BLaER1 treated with 17β-estradiol and CSF1 and Interleukin-3, amounts not matched to agents 10 nM and 100 nM (cell line): Measurements from ENCODE around the gene GPR161.
A peak's percentile ranks its signal among the peaks of the same experiment; 100 is the strongest.

Experiments
- H3K27ac ChIP-seq, 11 experiments: shearing (Covaris generic); formaldehyde crosslinking; 2 replicates each; pipeline ENCODE4 v1.8.1; 2022
- H3K27me3 ChIP-seq, 11 experiments: shearing (Covaris generic); formaldehyde crosslinking; 2 replicates each; pipeline ENCODE4 v1.8.1; 2022
- H3K36me3 ChIP-seq, 11 experiments: shearing (Covaris generic); formaldehyde crosslinking; 2 replicates each; pipeline ENCODE4 v1.8.1; 2022
- H3K4me1 ChIP-seq, 10 experiments: shearing (Covaris generic); formaldehyde crosslinking; 2 replicates each; pipeline ENCODE4 v1.8.1; 2022
- H3K4me2 ChIP-seq, 11 experiments: shearing (Covaris generic); formaldehyde crosslinking; 2 replicates each; pipeline ENCODE4 v1.8.1; 2022
- H3K4me3 ChIP-seq, 10 experiments: shearing (Covaris generic); formaldehyde crosslinking; 2 replicates each; pipeline ENCODE4 v1.8.1; 2022
- H3K9ac ChIP-seq, 11 experiments: shearing (Covaris generic); formaldehyde crosslinking; 2 replicates each; pipeline ENCODE4 v1.8.1; 2022
- H3K9me3 ChIP-seq, 11 experiments: shearing (Covaris generic); formaldehyde crosslinking; replicated peaks in 1 of 11; 2 replicates each; pipeline ENCODE4 v1.8.1; 2022
- H4K20me1 ChIP-seq, 11 experiments: shearing (Covaris generic); formaldehyde crosslinking; 2 replicates each; pipeline ENCODE4 v1.8.1; 2022
- Cebpa-rat ChIP-seq, 11 experiments: shearing (Covaris generic); IDR thresholded peaks; 2 replicates each; pipeline ENCODE4 v1.8.1; 2022

The GPR161 gene

DNA sequence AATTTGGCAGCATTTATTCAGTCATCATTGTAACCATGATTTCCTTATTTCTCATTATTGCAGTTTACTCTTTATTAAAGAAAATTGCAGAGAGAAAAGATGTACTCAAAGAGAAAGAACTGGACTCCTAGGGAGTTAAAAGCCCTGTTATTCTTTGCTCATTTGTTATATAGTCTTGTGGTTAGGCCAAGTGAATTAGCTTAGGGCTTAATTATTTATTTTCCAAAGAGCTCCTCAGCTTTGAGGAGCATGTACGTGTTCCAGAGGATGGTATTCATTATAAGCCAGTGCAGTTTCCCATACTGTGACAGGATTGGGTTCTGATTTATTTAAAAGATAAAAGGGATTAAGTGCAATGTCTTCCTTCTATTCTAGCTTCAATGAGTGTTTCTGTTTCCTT lies 86.4 kb downstream of the GPR161 start:
- H3K27me3 ChIP-seq = no peaks in the 10 kb centered on the region
- TF ChIP-seq Cebpa-rat (IDR thresholded peaks at IDR 0.05) = no peak
- H3K27ac ChIP-seq = no peak overlapping the region
- no peak overlapping the region for H3K9ac ChIP-seq
- H3K4me2 ChIP-seq = no peak overlapping the region
- H3K4me3 ChIP-seq = no peak overlapping the region
- peaks cover 0 to 16% (median 8%) of the 10 kb centered on the region in 10 experiments; a peak in 12 of 20 replicates for H3K4me1 ChIP-seq
- H4K20me1 ChIP-seq = no peaks in the 10 kb centered on the region
- no peaks in the 10 kb centered on the region for H3K9me3 ChIP-seq
- H3K36me3 ChIP-seq = peaks cover 10 to 65% (median 33%) of the 10 kb centered on the region in 11 experiments; a peak in 17 of 22 replicates

DNA sequence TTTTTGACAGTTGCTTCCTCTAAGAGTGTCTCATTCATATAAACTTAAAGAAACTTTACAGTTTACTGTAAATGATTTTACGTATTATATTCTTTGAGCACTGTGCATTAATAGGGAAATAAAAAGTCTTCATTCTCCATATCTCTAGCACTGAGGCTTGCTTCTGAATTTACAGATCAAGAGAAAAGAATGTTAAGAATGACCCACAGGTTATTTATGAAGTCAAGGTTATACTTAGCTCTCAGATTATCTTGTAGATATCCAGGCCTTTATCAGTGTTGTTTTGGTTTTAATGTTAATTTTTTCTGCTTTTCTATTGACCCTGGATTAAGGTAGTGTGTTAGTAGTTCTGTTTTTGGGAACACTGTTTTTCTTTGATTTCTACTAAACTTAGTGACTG lies 91.4 kb downstream of the GPR161 start:
- no peaks in the 10 kb centered on the region for H4K20me1 ChIP-seq
- no peak overlapping the region for H3K4me2 ChIP-seq
- no peaks in the 10 kb centered on the region for H3K4me1 ChIP-seq
- no peak overlapping the region for H3K4me3 ChIP-seq
- H3K27ac ChIP-seq = no peak overlapping the region
- no peak for TF ChIP-seq Cebpa-rat (IDR thresholded peaks at IDR 0.05)
- H3K9me3 ChIP-seq = peaks cover 0 to 12% (median 7%) of the 10 kb centered on the region in 11 experiments; a peak in 13 of 22 replicates
- peaks cover 33 to 92% (median 60%) of the 10 kb centered on the region in 11 experiments for H3K36me3 ChIP-seq
- H3K27me3 ChIP-seq = no peaks in the 10 kb centered on the region
- no peak overlapping the region for H3K9ac ChIP-seq

DNA sequence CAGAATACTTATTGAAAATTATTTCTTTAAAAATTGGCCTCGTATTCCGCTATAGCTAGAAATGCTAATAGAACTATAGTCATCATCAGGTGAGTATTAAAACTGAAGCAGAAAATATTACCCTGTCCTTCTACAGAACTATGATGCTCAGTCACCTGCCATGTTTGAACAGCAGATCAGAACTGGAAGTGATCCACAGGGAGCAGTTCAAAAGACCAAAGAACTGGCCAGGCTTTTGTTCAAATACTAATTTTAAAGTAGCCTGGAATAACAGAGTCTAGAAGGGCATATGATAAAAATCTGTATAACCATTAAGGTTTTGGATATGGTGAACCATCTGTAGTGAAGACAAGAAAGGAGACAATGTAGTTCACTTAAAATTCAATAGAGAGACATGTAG lies 94.4 kb downstream of the GPR161 start:
- peaks cover 26 to 80% (median 46%) of the 10 kb centered on the region in 11 experiments for H3K36me3 ChIP-seq
- no peak overlapping the region for H3K4me3 ChIP-seq
- TF ChIP-seq Cebpa-rat (IDR thresholded peaks at IDR 0.05) = no peak
- peaks cover 0 to 12% (median 7%) of the 10 kb centered on the region in 11 experiments; a peak in 13 of 22 replicates for H3K9me3 ChIP-seq
- no peak overlapping the region for H3K4me2 ChIP-seq
- H3K27ac ChIP-seq = no peak overlapping the region
- H3K9ac ChIP-seq = no peak overlapping the region
- H3K27me3 ChIP-seq = no peaks in the 10 kb centered on the region
- H3K4me1 ChIP-seq = no peaks in the 10 kb centered on the region
- H4K20me1 ChIP-seq = no peaks in the 10 kb centered on the region

DNA sequence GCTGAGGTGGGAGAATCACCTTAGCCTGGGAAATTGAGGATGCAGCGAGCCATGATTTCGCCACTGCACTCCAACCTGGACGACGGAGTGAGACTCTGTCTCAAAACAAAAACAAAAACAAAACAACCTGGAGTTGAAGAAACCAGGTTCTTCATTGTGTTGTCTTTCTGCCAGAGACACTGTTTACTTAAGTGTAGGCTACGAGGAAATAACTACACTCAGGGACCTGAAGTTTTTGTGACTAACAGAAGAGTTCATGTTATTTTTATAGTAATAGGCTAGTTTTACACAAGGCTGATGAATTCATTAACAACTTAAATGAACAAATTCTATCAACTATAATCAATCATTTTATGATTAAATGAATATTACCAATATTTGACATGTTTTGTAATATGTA lies 101.4 kb downstream of the GPR161 start:
- no peaks in the 10 kb centered on the region for H3K27me3 ChIP-seq
- 0 out of 22 replicates have a peak, but pooled peaks cover 0 to 6% (median 0%) of the 10 kb centered on the region in 11 experiments for H4K20me1 ChIP-seq
- no peak overlapping the region for H3K4me2 ChIP-seq
- H3K9me3 ChIP-seq = no peaks in the 10 kb centered on the region
- peaks cover 0 to 27% (median 0%) of the 10 kb centered on the region in 10 experiments; a peak in 6 of 20 replicates for H3K4me1 ChIP-seq
- H3K9ac ChIP-seq = no peak overlapping the region
- no peak overlapping the region for H3K27ac ChIP-seq
- no peak for TF ChIP-seq Cebpa-rat (IDR thresholded peaks at IDR 0.05)
- H3K36me3 ChIP-seq = peaks cover 0 to 23% (median 3%) of the 10 kb centered on the region in 11 experiments; a peak in 6 of 22 replicates
- no peak overlapping the region for H3K4me3 ChIP-seq

DNA sequence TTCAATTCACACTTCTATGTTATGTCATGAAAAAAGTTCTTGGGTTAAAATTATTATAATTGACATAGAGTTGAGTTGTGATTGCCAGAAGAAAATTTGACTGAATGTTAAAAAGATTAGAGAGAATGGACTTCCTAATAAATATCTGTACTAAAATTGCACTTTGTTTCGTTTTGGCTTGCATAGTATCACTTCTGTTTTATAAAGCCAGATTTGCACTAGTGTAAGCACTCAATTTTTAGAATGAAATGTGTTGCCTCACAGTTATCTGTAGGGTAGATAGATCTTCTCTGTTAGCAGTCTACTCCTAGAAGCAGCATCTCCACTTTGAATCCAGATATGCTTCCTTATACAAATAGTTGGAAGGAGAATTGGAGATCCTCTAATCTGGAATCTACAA lies 104.7 kb downstream of the GPR161 start:
- H3K4me2 ChIP-seq = peak overlapping the region in 3 of 11 experiments; percentile 11 to 66 (median 61); a peak in 4 of 22 replicates
- peaks cover 0 to 27% (median 0%) of the 10 kb centered on the region in 10 experiments; a peak in 6 of 20 replicates for H3K4me1 ChIP-seq
- no peak for TF ChIP-seq Cebpa-rat (IDR thresholded peaks at IDR 0.05)
- 0 out of 22 replicates have a peak, but pooled peaks cover 0 to 6% (median 0%) of the 10 kb centered on the region in 11 experiments for H4K20me1 ChIP-seq
- H3K4me3 ChIP-seq = no peak overlapping the region
- no peaks in the 10 kb centered on the region for H3K9me3 ChIP-seq
- no peaks in the 10 kb centered on the region for H3K27me3 ChIP-seq
- H3K27ac ChIP-seq = peak overlapping the region in 3 of 11 experiments; percentile 1 to 45 (median 20); a peak in 4 of 22 replicates
- H3K9ac ChIP-seq = no peak overlapping the region
- peaks cover 0 to 32% (median 4%) of the 10 kb centered on the region in 11 experiments; a peak in 10 of 22 replicates for H3K36me3 ChIP-seq

DNA sequence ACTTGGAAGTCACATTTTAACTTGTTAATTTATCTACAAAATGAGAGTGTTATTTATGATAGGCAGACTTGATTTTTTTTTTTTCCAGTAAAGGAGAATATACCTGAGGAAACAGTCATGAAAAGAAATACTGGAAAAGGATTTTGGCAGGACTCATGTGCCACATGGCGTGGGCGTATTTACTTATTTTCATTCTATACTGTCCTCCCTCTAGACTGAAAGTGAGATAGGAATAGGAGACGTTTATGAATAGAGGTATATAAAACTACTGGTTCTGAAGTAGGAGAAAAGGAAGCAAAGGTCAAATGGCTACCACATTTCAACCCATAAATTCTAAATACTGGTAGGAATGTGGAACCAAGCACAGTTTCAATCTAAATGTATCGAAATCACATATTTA lies 105.1 kb downstream of the GPR161 start:
- peaks cover 0 to 27% (median 0%) of the 10 kb centered on the region in 10 experiments; a peak in 6 of 20 replicates for H3K4me1 ChIP-seq
- 0 out of 22 replicates have a peak, but pooled peaks cover 0 to 6% (median 0%) of the 10 kb centered on the region in 11 experiments for H4K20me1 ChIP-seq
- peaks cover 0 to 36% (median 4%) of the 10 kb centered on the region in 11 experiments; a peak in 11 of 22 replicates for H3K36me3 ChIP-seq
- peak overlapping the region in 4 of 11 experiments; percentile 1 to 45 (median 29); a peak in 4 of 22 replicates for H3K27ac ChIP-seq
- H3K9ac ChIP-seq = no peak overlapping the region
- TF ChIP-seq Cebpa-rat (IDR thresholded peaks at IDR 0.05) = no peak
- no peaks in the 10 kb centered on the region for H3K9me3 ChIP-seq
- peak overlapping the region in 3 of 11 experiments; percentile 11 to 66 (median 61); a peak in 5 of 22 replicates for H3K4me2 ChIP-seq
- H3K27me3 ChIP-seq = no peaks in the 10 kb centered on the region
- H3K4me3 ChIP-seq = no peak overlapping the region

DNA sequence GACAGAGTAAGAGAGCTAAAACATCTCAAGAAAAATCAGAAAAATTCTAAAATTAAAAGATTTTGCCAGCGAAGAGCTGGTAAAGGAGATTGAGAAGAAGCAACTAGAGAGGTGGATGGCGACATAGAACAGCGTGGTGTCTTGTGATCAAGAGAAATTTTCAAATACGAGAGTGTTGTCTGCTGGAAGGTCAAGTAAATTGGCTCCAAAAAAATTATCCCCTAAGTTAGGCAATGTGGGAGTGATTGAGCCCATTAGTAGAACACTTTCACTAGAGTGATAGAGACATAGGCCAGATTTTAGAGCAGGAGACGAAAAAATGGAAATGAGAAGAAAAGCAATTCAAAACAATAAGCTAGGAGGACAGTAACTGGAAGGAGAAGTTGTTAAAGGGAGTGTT lies 105.5 kb downstream of the GPR161 start:
- Histone ChIP-seq H3K27ac (peak overlapping the region in 3 of 11 experiments; percentile 20 to 45 (median 38); a peak in 4 of 22 replicates), H3K36me3 (peaks cover 0 to 41% (median 7%) of the 10 kb centered on the region in 11 experiments; a peak in 12 of 22 replicates), H3K4me2 (peak overlapping the region in 2 of 11 experiments; percentile 61 to 66; a peak in 5 of 22 replicates), H3K4me3 (no peak overlapping the region), H4K20me1 (0 out of 22 replicates have a peak, but pooled peaks cover 0 to 6% (median 0%) of the 10 kb centered on the region in 11 experiments), H3K27me3 (no peaks in the 10 kb centered on the region), H3K9me3 (no peaks in the 10 kb centered on the region), H3K9ac (no peak overlapping the region), H3K4me1 (peaks cover 0 to 27% (median 0%) of the 10 kb centered on the region in 10 experiments; a peak in 6 of 20 replicates)
- no peak for TF ChIP-seq Cebpa-rat (IDR thresholded peaks at IDR 0.05)
